MM.1S (cell line): ENCODE measurements around the gene PRAMEF17.

Source experiments
- EZH2 ChIP-seq: fragments of 300-600 bp; sonication (generic); optimal IDR thresholded peaks from 2 replicates; pipeline ENCODE3; 2017; ENCODE audit warnings: low read depth, mild to moderate bottlenecking, antibody characterized with exemption, low read length, mixed read lengths
- EZH2phosphoT487 ChIP-seq: fragments of 300-600 bp; sonication (generic); IDR thresholded peaks from 2 replicates; pipeline ENCODE4 v1.6.1; 2018; ENCODE audit warnings: antibody characterized with exemption, low read length
- TF ChIP-seq, protein P1 (sequence below): fragments of 300-600 bp; sonication (generic); IDR thresholded peaks from 2 replicates; pipeline ENCODE4 v1.5.1; 2016; ENCODE audit warnings: antibody characterized with exemption, low read length, mixed read lengths

DNA sequence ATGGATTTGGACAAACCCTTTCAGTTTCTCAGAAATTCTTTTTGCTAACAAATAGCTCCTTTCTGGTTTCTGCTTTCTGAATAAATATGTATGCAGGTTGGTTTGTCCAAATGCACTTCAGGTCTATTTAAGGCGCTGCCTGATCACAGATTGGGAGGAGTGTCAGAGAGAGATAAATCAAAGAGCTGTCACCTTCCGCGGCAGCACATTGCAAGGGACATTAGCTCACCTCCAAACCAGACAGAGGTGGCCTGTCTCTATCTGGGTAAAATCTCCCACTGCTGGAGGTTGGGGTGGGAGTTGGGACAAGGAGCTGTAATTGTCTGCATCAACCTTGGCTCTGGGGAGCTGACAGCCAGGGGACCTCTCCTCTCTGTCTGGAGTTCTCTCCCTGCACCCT is 46.0 kb downstream of the PRAMEF17 start:
- TF ChIP-seq, protein P1, sequence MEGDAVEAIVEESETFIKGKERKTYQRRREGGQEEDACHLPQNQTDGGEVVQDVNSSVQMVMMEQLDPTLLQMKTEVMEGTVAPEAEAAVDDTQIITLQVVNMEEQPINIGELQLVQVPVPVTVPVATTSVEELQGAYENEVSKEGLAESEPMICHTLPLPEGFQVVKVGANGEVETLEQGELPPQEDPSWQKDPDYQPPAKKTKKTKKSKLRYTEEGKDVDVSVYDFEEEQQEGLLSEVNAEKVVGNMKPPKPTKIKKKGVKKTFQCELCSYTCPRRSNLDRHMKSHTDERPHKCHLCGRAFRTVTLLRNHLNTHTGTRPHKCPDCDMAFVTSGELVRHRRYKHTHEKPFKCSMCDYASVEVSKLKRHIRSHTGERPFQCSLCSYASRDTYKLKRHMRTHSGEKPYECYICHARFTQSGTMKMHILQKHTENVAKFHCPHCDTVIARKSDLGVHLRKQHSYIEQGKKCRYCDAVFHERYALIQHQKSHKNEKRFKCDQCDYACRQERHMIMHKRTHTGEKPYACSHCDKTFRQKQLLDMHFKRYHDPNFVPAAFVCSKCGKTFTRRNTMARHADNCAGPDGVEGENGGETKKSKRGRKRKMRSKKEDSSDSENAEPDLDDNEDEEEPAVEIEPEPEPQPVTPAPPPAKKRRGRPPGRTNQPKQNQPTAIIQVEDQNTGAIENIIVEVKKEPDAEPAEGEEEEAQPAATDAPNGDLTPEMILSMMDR, result no peak
- TF ChIP-seq EZH2phosphoT487 (no peak), EZH2 (no peak)
